ENCODE data around the gene CCDC187. TPM values are rescaled to one million over a fixed set of nuclear protein-coding genes. Genes with fewer than 3 reads are reported as not detected.

The CCDC187 gene
- total RNA-seq, 1 donor, result not detected

DNA sequence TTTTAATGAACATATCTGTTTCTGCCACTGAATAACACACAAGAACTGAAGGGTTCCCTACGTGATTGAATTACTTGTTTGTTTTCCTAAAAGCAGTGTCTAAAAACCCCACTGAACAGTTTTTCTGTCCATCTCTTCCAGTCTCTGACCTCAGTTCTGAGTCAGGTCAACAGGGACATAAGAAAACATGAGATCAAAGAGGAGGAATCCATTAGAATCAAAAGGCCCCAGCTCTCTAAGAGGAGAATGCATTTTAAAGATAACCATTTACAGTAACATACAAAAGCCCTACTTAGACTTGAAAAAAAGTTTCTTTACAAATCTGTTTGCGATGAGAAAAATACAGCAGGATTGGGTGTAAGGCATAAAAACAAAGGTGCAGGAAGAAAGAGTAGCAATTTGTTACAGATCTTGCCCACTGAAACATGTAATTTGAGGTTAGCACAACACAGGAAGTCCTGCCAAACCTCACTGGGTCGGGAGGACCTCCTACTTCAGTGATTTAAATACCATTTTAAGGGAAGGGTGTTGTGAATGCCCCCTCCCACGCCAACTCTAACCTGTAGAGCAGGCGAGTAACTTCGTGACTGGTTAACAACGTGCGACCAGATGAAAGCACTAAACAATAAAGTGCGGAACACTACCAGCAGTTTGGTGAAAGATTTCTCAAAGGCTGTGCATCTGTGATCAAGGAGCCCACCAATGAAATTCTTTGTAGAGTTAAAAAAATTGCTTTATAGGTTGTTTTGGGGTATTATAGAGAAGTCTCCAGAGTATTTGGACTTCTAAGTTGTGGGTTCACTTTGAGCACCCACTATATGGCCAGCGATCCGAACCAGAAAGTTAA, 59.5 kb downstream of the CCDC187 start:
- peak; percentile 89 for DNase-seq (ENCODE audit: insufficient read length, low spot score, missing footprints)
- H4K20me1 ChIP-seq (ENCODE audit: insufficient read depth, low read length), result peaks cover 48% of the 10 kb centered on the region
- H3K36me3 ChIP-seq (ENCODE audit: insufficient read depth, low read length), result no peaks in the 10 kb centered on the region
- H3K27me3 ChIP-seq (ENCODE audit: insufficient read depth, low read length), result peaks cover 27% of the 10 kb centered on the region
- H2AFZ ChIP-seq (ENCODE audit: low read length), result peak overlapping the region; percentile 70
- peak overlapping the region; percentile 99 for H3K4me2 ChIP-seq (ENCODE audit: insufficient read depth, low read length)
- peak overlapping the region; percentile 84 for H3K4me3 ChIP-seq (ENCODE audit: insufficient read depth, low read length)
- H3K27ac ChIP-seq (ENCODE audit: low read depth, low read length), result no peak overlapping the region
- H3K79me2 ChIP-seq (ENCODE audit: insufficient read depth, low read length), result peaks cover 47% of the 10 kb centered on the region
- H3K4me1 ChIP-seq (ENCODE audit: insufficient read depth, low read length), result peaks cover 18% of the 10 kb centered on the region
- TF ChIP-seq, protein P1, sequence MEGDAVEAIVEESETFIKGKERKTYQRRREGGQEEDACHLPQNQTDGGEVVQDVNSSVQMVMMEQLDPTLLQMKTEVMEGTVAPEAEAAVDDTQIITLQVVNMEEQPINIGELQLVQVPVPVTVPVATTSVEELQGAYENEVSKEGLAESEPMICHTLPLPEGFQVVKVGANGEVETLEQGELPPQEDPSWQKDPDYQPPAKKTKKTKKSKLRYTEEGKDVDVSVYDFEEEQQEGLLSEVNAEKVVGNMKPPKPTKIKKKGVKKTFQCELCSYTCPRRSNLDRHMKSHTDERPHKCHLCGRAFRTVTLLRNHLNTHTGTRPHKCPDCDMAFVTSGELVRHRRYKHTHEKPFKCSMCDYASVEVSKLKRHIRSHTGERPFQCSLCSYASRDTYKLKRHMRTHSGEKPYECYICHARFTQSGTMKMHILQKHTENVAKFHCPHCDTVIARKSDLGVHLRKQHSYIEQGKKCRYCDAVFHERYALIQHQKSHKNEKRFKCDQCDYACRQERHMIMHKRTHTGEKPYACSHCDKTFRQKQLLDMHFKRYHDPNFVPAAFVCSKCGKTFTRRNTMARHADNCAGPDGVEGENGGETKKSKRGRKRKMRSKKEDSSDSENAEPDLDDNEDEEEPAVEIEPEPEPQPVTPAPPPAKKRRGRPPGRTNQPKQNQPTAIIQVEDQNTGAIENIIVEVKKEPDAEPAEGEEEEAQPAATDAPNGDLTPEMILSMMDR (IDR thresholded peaks at IDR 0.05; ENCODE audit: extremely low read depth, low read depth, low read length), result no peak
- H3K9me3 ChIP-seq (ENCODE audit: low read depth, low read length), result no peaks in the 10 kb centered on the region

DNA sequence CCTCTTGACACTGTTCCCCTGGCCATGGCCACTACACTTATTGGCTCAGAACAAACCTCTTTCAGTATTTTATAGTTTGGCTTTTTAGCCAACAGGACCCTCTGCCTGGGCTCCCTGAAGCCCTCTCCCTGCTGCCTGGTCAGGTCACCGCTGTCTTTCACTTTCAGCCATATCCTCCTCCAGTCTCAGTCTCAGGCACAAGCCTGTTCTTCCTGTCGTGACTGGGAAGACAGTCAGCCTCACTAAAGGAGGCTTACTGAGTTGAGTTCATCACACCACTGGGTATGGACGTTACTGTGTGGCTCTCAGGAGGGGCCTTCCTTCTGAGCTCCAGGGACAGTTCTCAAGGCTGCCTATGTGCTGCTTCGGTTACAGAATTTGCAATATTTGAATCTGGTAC, 60.3 kb downstream of the CCDC187 start:
- Histone ChIP-seq H3K9me3 (ENCODE audit: low read depth, low read length) (no peaks in the 10 kb centered on the region), H3K4me1 (ENCODE audit: insufficient read depth, low read length) (peaks cover 18% of the 10 kb centered on the region), H3K79me2 (ENCODE audit: insufficient read depth, low read length) (peaks cover 48% of the 10 kb centered on the region), H3K4me3 (ENCODE audit: insufficient read depth, low read length) (no peak overlapping the region), H3K27ac (ENCODE audit: low read depth, low read length) (no peak overlapping the region), H3K4me2 (ENCODE audit: insufficient read depth, low read length) (peak overlapping the region; percentile 99), H4K20me1 (ENCODE audit: insufficient read depth, low read length) (peaks cover 49% of the 10 kb centered on the region), H3K36me3 (ENCODE audit: insufficient read depth, low read length) (no peaks in the 10 kb centered on the region), H3K27me3 (ENCODE audit: insufficient read depth, low read length) (peaks cover 19% of the 10 kb centered on the region), H2AFZ (ENCODE audit: low read length) (no peak overlapping the region)
- TF ChIP-seq, protein P1 (IDR thresholded peaks at IDR 0.05; ENCODE audit: extremely low read depth, low read depth, low read length), result no peak
- DNase-seq (ENCODE audit: insufficient read length, low spot score, missing footprints), result no peak

DNA sequence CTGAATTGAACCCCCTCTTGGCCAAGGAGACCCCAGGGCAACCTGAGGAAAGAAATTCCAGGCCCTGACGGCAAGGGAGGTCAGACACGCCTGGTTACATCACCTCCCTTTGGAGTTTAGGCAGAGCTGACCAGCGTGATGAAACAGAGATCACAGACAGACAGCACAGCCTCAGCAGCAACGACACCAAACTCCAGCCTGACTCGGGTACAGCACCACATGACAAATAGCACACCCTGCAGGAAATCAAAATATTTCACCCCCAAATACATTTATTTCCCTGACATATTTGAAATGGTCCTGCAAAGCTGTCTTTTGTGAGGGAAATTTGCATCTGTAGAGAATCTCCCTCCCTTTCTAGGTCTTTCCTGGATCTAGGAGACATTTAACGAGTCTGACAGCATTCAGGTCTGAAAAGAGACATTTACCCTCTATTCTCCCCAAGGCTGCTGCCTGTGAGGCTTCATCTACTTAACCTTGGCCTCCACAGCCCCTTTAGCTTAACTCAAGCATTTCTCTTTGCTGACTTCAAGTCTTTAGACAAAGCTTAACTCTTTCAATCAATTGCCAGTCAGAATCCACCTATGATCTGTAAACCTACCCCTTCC, 60.9 kb downstream of the CCDC187 start:
- Histone ChIP-seq H3K4me1 (ENCODE audit: insufficient read depth, low read length) (peaks cover 18% of the 10 kb centered on the region), H3K9me3 (ENCODE audit: low read depth, low read length) (no peaks in the 10 kb centered on the region), H3K79me2 (ENCODE audit: insufficient read depth, low read length) (peaks cover 49% of the 10 kb centered on the region), H3K27ac (ENCODE audit: low read depth, low read length) (no peak overlapping the region), H3K36me3 (ENCODE audit: insufficient read depth, low read length) (no peaks in the 10 kb centered on the region), H3K27me3 (ENCODE audit: insufficient read depth, low read length) (peaks cover 16% of the 10 kb centered on the region), H3K4me2 (ENCODE audit: insufficient read depth, low read length) (no peak overlapping the region), H2AFZ (ENCODE audit: low read length) (no peak overlapping the region), H3K4me3 (ENCODE audit: insufficient read depth, low read length) (no peak overlapping the region), H4K20me1 (ENCODE audit: insufficient read depth, low read length) (peaks cover 52% of the 10 kb centered on the region)
- TF ChIP-seq, protein P1 (IDR thresholded peaks at IDR 0.05; ENCODE audit: extremely low read depth, low read depth, low read length), result no peak
- DNase-seq (ENCODE audit: insufficient read length, low spot score, missing footprints), result no peak

DNA sequence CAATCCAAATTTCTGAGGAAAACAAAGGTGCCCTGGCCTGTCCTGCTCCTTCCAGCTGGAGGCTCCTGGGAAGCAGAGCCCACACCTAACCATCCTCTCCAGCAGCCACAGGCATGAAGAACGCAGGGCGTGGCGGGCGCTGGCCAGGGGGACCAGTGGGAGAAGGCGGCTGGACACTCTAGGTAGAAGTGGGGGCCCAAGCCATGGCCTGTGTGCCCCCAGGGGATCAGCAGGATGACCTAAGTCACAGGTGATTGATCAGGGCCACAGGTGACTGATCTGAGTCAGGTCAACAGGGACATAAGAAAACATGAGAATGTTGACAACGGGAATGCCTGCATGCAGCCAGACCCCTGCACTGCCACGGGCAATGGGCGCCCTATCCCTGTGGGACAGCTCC, 61.6 kb downstream of the CCDC187 start:
- H3K4me3 ChIP-seq (ENCODE audit: insufficient read depth, low read length), result no peak overlapping the region
- peaks cover 56% of the 10 kb centered on the region for H4K20me1 ChIP-seq (ENCODE audit: insufficient read depth, low read length)
- no peak overlapping the region for H3K4me2 ChIP-seq (ENCODE audit: insufficient read depth, low read length)
- peaks cover 18% of the 10 kb centered on the region for H3K4me1 ChIP-seq (ENCODE audit: insufficient read depth, low read length)
- no peak for DNase-seq (ENCODE audit: insufficient read length, low spot score, missing footprints)
- no peaks in the 10 kb centered on the region for H3K36me3 ChIP-seq (ENCODE audit: insufficient read depth, low read length)
- peaks cover 8% of the 10 kb centered on the region for H3K27me3 ChIP-seq (ENCODE audit: insufficient read depth, low read length)
- H3K9me3 ChIP-seq (ENCODE audit: low read depth, low read length), result no peaks in the 10 kb centered on the region
- TF ChIP-seq, protein P1 (IDR thresholded peaks at IDR 0.05; ENCODE audit: extremely low read depth, low read depth, low read length), result no peak
- no peak overlapping the region for H3K27ac ChIP-seq (ENCODE audit: low read depth, low read length)
- H2AFZ ChIP-seq (ENCODE audit: low read length), result no peak overlapping the region
- peaks cover 50% of the 10 kb centered on the region for H3K79me2 ChIP-seq (ENCODE audit: insufficient read depth, low read length)

All from osteoblast (primary cell).